ENCODE data around the gene ZNF362. TPM values are rescaled to one million over a fixed set of nuclear protein-coding genes. Genes with fewer than 3 reads are reported as not detected.

ZNF362 gene
- total RNA-seq, 1 experiment from 2014 or later: 26.9 TPM

GRCh38 chr1:33272930-33273329 lies 16.6 kb downstream of the ZNF362 start:
- ChIA-PET CTCF (no interaction called here), POLR2A (no interaction called here)
- Histone ChIP-seq H3K9me3 (no peaks in the 10 kb centered on the region), H3K36me3 (ENCODE audit: control insufficient read depth, insufficient read depth, low read length) (0 out of 2 replicates have a peak, but pooled peaks cover 1% of the 10 kb centered on the region), H3K4me3 (ENCODE audit: low read depth, low read length) (no peak overlapping the region), H3K4me1 (no peaks in the 10 kb centered on the region), H3K27me3 (replicated peaks; ENCODE audit: control insufficient read depth, insufficient read depth, low read length) (no peaks in the 10 kb centered on the region)
- TF ChIP-seq CTCF (IDR thresholded peaks at IDR 0.05; ENCODE audit: insufficient read depth in 1 of 2, low read depth in 1 of 2, low read length in 1 of 2, severe bottlenecking in 1 of 2, unreplicated experiment in 1 of 2): no peak
- Mint-ChIP-seq H3K4me3 (ENCODE audit: unreplicated experiment) (no peak overlapping the region), H3K27ac (ENCODE audit: unreplicated experiment) (no peak overlapping the region), H3K4me1 (ENCODE audit: low read depth, unreplicated experiment) (no peaks in the 10 kb centered on the region), H3K9me3 (ENCODE audit: unreplicated experiment) (no peaks in the 10 kb centered on the region), H3K36me3 (ENCODE audit: insufficient read depth, unreplicated experiment) (peaks cover 14% of the 10 kb centered on the region), H3K27me3 (ENCODE audit: insufficient read depth, unreplicated experiment) (no peaks in the 10 kb centered on the region)
- no TSS peak for BruUV-seq (replicated peaks)
- intact Hi-C loops (cut with micrococcal nuclease; ENCODE audit: unreplicated experiment): no loop called here
- DNase-seq: no peak

- H3K27ac Mint-ChIP-seq (ENCODE audit: unreplicated experiment): no peak overlapping the region
- no peaks in the 10 kb centered on the region for H3K9me3 ChIP-seq
- no peak for DNase-seq
- H3K36me3 Mint-ChIP-seq (ENCODE audit: insufficient read depth, unreplicated experiment): peaks cover 14% of the 10 kb centered on the region
- no peak for TF ChIP-seq CTCF (IDR thresholded peaks at IDR 0.05; ENCODE audit: insufficient read depth in 1 of 2, low read depth in 1 of 2, low read length in 1 of 2, severe bottlenecking in 1 of 2, unreplicated experiment in 1 of 2)
- POLR2A ChIA-PET: no interaction called here
- no TSS peak for BruUV-seq (replicated peaks)
- H3K27me3 Mint-ChIP-seq (ENCODE audit: insufficient read depth, unreplicated experiment): no peaks in the 10 kb centered on the region
- no peaks in the 10 kb centered on the region for H3K9me3 Mint-ChIP-seq (ENCODE audit: unreplicated experiment)
- H3K27me3 ChIP-seq (replicated peaks; ENCODE audit: control insufficient read depth, insufficient read depth, low read length): no peaks in the 10 kb centered on the region
- H3K4me3 Mint-ChIP-seq (ENCODE audit: unreplicated experiment): no peak overlapping the region
- no peaks in the 10 kb centered on the region for H3K4me1 ChIP-seq
- intact Hi-C loops (cut with micrococcal nuclease; ENCODE audit: unreplicated experiment): no loop called here
- 0 out of 2 replicates have a peak, but pooled peaks cover 1% of the 10 kb centered on the region for H3K36me3 ChIP-seq (ENCODE audit: control insufficient read depth, insufficient read depth, low read length)
- no peaks in the 10 kb centered on the region for H3K4me1 Mint-ChIP-seq (ENCODE audit: low read depth, unreplicated experiment)
- CTCF ChIA-PET: no interaction called here
- no peak overlapping the region for H3K4me3 ChIP-seq (ENCODE audit: low read depth, low read length)
Measured at GRCh38 chr1:33273406-33273805, 17.1 kb downstream of the ZNF362 start.

GRCh38 chr1:33273961-33274371 lies 17.7 kb downstream of the ZNF362 start:
- no peaks in the 10 kb centered on the region for H3K4me1 ChIP-seq
- H3K9me3 ChIP-seq: no peaks in the 10 kb centered on the region
- TF ChIP-seq CTCF (IDR thresholded peaks at IDR 0.05; ENCODE audit: insufficient read depth in 1 of 2, low read depth in 1 of 2, low read length in 1 of 2, severe bottlenecking in 1 of 2, unreplicated experiment in 1 of 2): no peak
- H3K9me3 Mint-ChIP-seq (ENCODE audit: unreplicated experiment): no peaks in the 10 kb centered on the region
- H3K27me3 Mint-ChIP-seq (ENCODE audit: insufficient read depth, unreplicated experiment): no peaks in the 10 kb centered on the region
- intact Hi-C loops (cut with micrococcal nuclease; ENCODE audit: unreplicated experiment): no loop called here
- peaks cover 14% of the 10 kb centered on the region for H3K36me3 Mint-ChIP-seq (ENCODE audit: insufficient read depth, unreplicated experiment)
- no peak overlapping the region for H3K4me3 ChIP-seq (ENCODE audit: low read depth, low read length)
- no peaks in the 10 kb centered on the region for H3K4me1 Mint-ChIP-seq (ENCODE audit: low read depth, unreplicated experiment)
- no peak overlapping the region for H3K4me3 Mint-ChIP-seq (ENCODE audit: unreplicated experiment)
- no TSS peak for BruUV-seq (replicated peaks)
- DNase-seq: no peak
- H3K27ac Mint-ChIP-seq (ENCODE audit: unreplicated experiment): no peak overlapping the region
- CTCF ChIA-PET: no interaction called here
- POLR2A ChIA-PET: no interaction called here
- 0 out of 2 replicates have a peak, but pooled peaks cover 1% of the 10 kb centered on the region for H3K36me3 ChIP-seq (ENCODE audit: control insufficient read depth, insufficient read depth, low read length)
- H3K27me3 ChIP-seq (replicated peaks; ENCODE audit: control insufficient read depth, insufficient read depth, low read length): no peaks in the 10 kb centered on the region

Measured in Caco-2 (cell line).